HepG2 (cell line): ENCODE data around the gene SLC2A4. TPM values are rescaled to one million over a fixed set of nuclear protein-coding genes. Genes with fewer than 3 reads are reported as not detected.

ENCODE experiments used
- AHDC1 ChIP-seq: sonication (generic); formaldehyde crosslinking; IDR thresholded peaks from 2 replicates; pipeline ENCODE4 v1.5.1; 2020; ENCODE audit warnings: mild to moderate bottlenecking, missing genetic modification reagents, borderline replicate concordance
- ATF3 ChIP-seq: sonication (generic); formaldehyde crosslinking; IDR thresholded peaks from 2 replicates; pipeline ENCODE4 v1.4.0; 2020; ENCODE audit warnings: missing genetic modification reagents
- CBX5 ChIP-seq: sonication (generic); formaldehyde crosslinking; IDR thresholded peaks from 2 replicates; pipeline ENCODE4 v1.4.0; 2020; ENCODE audit warnings: missing genetic modification reagents, borderline replicate concordance
- FOSL1 ChIP-seq: sonication (generic); formaldehyde crosslinking; IDR thresholded peaks from 2 replicates; pipeline ENCODE4 v1.9.0; 2021; ENCODE audit warnings: missing genetic modification reagents, borderline replicate concordance
- HNRNPH1 ChIP-seq: fragments of 200-400 bp; formaldehyde crosslinking; optimal IDR thresholded peaks from 2 replicates; pipeline ENCODE3; 2017; ENCODE audit warnings: mild to moderate bottlenecking, low read depth, low read length
- HNRNPUL1 ChIP-seq: fragments of 200-400 bp; formaldehyde crosslinking; IDR thresholded peaks from 2 replicates; pipeline ENCODE4 v1.6.1; 2017; ENCODE audit warnings: low read depth, mild to moderate bottlenecking, low read length, moderate library complexity
- MLLT10 ChIP-seq: sonication (generic); formaldehyde crosslinking; IDR thresholded peaks from 2 replicates; pipeline ENCODE4 v1.4.0; 2020; ENCODE audit warnings: missing genetic modification reagents
- NFIC ChIP-seq: IDR thresholded peaks from 2 replicates; pipeline ENCODE4 v1.6.1; 2012; ENCODE audit warnings: mild to moderate bottlenecking, low read length, inconsistent platforms
- PAF1 ChIP-seq: IDR thresholded peaks from 2 replicates; pipeline ENCODE4 v1.6.1; 2016; ENCODE audit warnings: missing genetic modification reagents, missing compliant biosample characterization
- POLR2G ChIP-seq: fragments of 200-400 bp; formaldehyde crosslinking; IDR thresholded peaks from 2 replicates; pipeline ENCODE4 v1.6.1; 2018; ENCODE audit warnings: mild to moderate bottlenecking, low read depth, low read length, moderate library complexity
- PRMT3 ChIP-seq: sonication (generic); formaldehyde crosslinking; IDR thresholded peaks from 2 replicates; pipeline ENCODE4 v1.8.1; 2022; ENCODE audit warnings: low read depth, mild to moderate bottlenecking, moderate library complexity, missing genetic modification reagents, borderline replicate concordance
- RAD21 ChIP-seq: fragments of 450-650 bp; formaldehyde crosslinking; IDR thresholded peaks from 2 replicates; pipeline ENCODE4 v1.5.0; 2020; ENCODE audit warnings: mild to moderate bottlenecking
- RBM22 ChIP-seq: fragments of 200-400 bp; formaldehyde crosslinking; optimal IDR thresholded peaks from 2 replicates; pipeline ENCODE3; 2017; ENCODE audit warnings: mild to moderate bottlenecking, low read length, moderate library complexity
- TCF7L2 ChIP-seq: IDR thresholded peaks from 2 replicates; pipeline ENCODE4 v1.6.1; 2011; ENCODE audit warnings: mild to moderate bottlenecking, low read depth, low read length, moderate library complexity
- ZC3H4 ChIP-seq: sonication (generic); formaldehyde crosslinking; IDR thresholded peaks from 2 replicates; pipeline ENCODE4 v1.4.0; 2020; ENCODE audit warnings: missing genetic modification reagents, borderline replicate concordance
- ZNF281 ChIP-seq: sonication (generic); formaldehyde crosslinking; IDR thresholded peaks from 2 replicates; pipeline ENCODE4 v1.4.0; 2020; ENCODE audit warnings: missing genetic modification reagents, borderline replicate concordance
- ZNF674 ChIP-seq: sonication (generic); formaldehyde crosslinking; IDR thresholded peaks from 2 replicates; pipeline ENCODE4 v1.5.0; 2020; ENCODE audit warnings: low read depth, mild to moderate bottlenecking, missing genetic modification reagents
- ZUFSP ChIP-seq: sonication (generic); formaldehyde crosslinking; IDR thresholded peaks from 2 replicates; pipeline ENCODE4 v1.9.0; 2021; ENCODE audit warnings: missing genetic modification reagents, mild to moderate bottlenecking, borderline replicate concordance
- polyA plus RNA-seq, 8 experiments: library from polyadenylated mRNA; depleted of rRNA in 3 of 8; stranded (reverse) in 7 of 8; unstranded in 1 of 8; fragments of >200 nt; fragmentation: Illumina TruSeq in 4 of 8; extraction: Trizol in 4 of 8; gene quantifications; 2 replicates each; pipeline versions ENCODE4 v1.2.1 to v1.2.3, GENCODE V29; 2011 to 2016; ENCODE audit warnings: low read depth in 4 of 8, missing spikeins in 1 of 8, mixed read lengths in 1 of 8; ENCODE audit not compliant: insufficient read depth in 1 of 8
- total RNA-seq, 5 experiments: library from RNA; depleted of rRNA; stranded (reverse); fragments of >200 nt; fragmentation: Illumina TruSeq; extraction: Trizol; gene quantifications; 2 replicates each; pipeline ENCODE4 v1.2.3, GENCODE V29; 2016; ENCODE audit warnings: low read depth in 1 of 5

The SLC2A4 gene
- total and polyA plus RNA-seq, 2 of the 13 experiments (the other 11 are each of a cell fraction or from before 2014, with no cell fraction given) = 4.9 to 5.8 TPM

- peak; percentile 29; the same call in 1 of the 2 replicates for TF ChIP-seq RAD21 (CRISPR knock-in tag)
- 0 out of 2 replicates have a peak, but pooled peaks have one; percentile 62 for TF ChIP-seq PAF1 (CRISPR knock-in tag)
- 0 out of 2 replicates have a peak, but pooled peaks have one; percentile 23 for TF ChIP-seq NFIC
- TF ChIP-seq TCF7L2 = no peak
- TF ChIP-seq RBM22 = peak; percentile 80
- no peak for TF ChIP-seq AHDC1 (CRISPR knock-in tag)
- TF ChIP-seq ZC3H4 (CRISPR knock-in tag) = peak; percentile 65; the same call in 1 of the 2 replicates
- no peak for TF ChIP-seq ZUFSP (CRISPR knock-in tag)
- no peak for TF ChIP-seq ZNF281
- TF ChIP-seq PRMT3 (CRISPR knock-in tag) = no peak
- no peak for TF ChIP-seq MLLT10
- no peak for TF ChIP-seq CBX5 (CRISPR knock-in tag)
- peak; percentile 21 for TF ChIP-seq HNRNPH1
- TF ChIP-seq ATF3 (CRISPR knock-in tag) = no peak
- no peak for TF ChIP-seq HNRNPUL1
- TF ChIP-seq FOSL1 (CRISPR knock-in tag) = no peak
- TF ChIP-seq POLR2G = peak; percentile 38
- TF ChIP-seq ZNF674 (CRISPR knock-in tag) = no peak
Observed at GRCh38 chr17:7313088-7313889, 31.8 kb downstream of the SLC2A4 start (continued).
